AG09309 (cell line): ENCODE results near the gene RFX7.

Experiments used
- DNase-seq: peaks from one replicate; pipeline ENCODE4 v3.0.0-alpha.2; 2010; ENCODE audit warnings: low read depth
- H3K4me3 ChIP-seq: 2 replicates; pipeline ENCODE4 v1.5.1; 2011; ENCODE audit warnings: mild to moderate bottlenecking, low read depth, low read length, moderate library complexity; ENCODE audit not compliant: control insufficient read depth
- CTCF ChIP-seq: IDR thresholded peaks from 2 replicates; pipeline ENCODE4 v1.5.1; 2011; ENCODE audit warnings: mild to moderate bottlenecking, low read depth, low read length, inconsistent platforms; ENCODE audit not compliant: insufficient read depth, control insufficient read depth; ENCODE audit errors: missing control alignments

Gene RFX7

GRCh38 chr15:56088389-56088788 lies 155.3 kb downstream of the RFX7 start:
- no peak overlapping the region for H3K4me3 ChIP-seq
- no peak for DNase-seq
- TF ChIP-seq CTCF: no peak

GRCh38 chr15:56086566-56086965 lies 157.1 kb downstream of the RFX7 start:
- no peak for DNase-seq
- no peak for TF ChIP-seq CTCF
- no peak overlapping the region for H3K4me3 ChIP-seq

- TF ChIP-seq CTCF: no peak
- no peak for DNase-seq
- H3K4me3 ChIP-seq: no peak overlapping the region
These were observed 161.4 kb downstream of the RFX7 start for GRCh38 chr15:56082263-56082761.

GRCh38 chr15:56077081-56077480 lies 166.6 kb downstream of the RFX7 start:
- no peak for TF ChIP-seq CTCF
- no peak overlapping the region for H3K4me3 ChIP-seq
- no peak for DNase-seq

GRCh38 chr15:56076640-56077039 lies 167.0 kb downstream of the RFX7 start:
- no peak for DNase-seq
- TF ChIP-seq CTCF: no peak

GRCh38 chr15:56074481-56075265 lies 169.0 kb downstream of the RFX7 start:
- H3K4me3 ChIP-seq: no peak overlapping the region
- no peak for TF ChIP-seq CTCF
- DNase-seq: no peak

More at GRCh38 chr15:56076640-56077039, 167.0 kb downstream of the RFX7 start:
- no peak overlapping the region for H3K4me3 ChIP-seq
